SK-N-SH (cell line): ENCODE data around the gene PCSK9. TPM values are rescaled to one million over a fixed set of nuclear protein-coding genes. Genes with fewer than 3 reads are reported as not detected.

Experiments
- CTCF ChIA-PET: fragments of 300-600, 350-600 bp; formaldehyde crosslinking; extraction: SDS; loops from one replicate; lab custom pipeline; 2021; lab: Yijun Ruan, JAX
- POLR2A ChIA-PET: fragments of 350-600 bp; sonication (Branson Sonifier 250); formaldehyde crosslinking; extraction: SDS; loops from one replicate; lab custom pipeline; 2020; ENCODE audit warnings: antibody characterized with exemption, inconsistent platforms; lab: Yijun Ruan, JAX
- DNase-seq: peaks from one replicate; pipeline ENCODE4 v3.0.0; 2012
- H2AFZ ChIP-seq: fragments of 200-600 bp; sonication (generic); 2 replicates; pipeline ENCODE4 v1.8.1; 2016; ENCODE audit warnings: antibody characterized with exemption, mild to moderate bottlenecking, low read depth
- H3F3A ChIP-seq: fragments of 200-600 bp; sonication (generic); replicated peaks from 2 replicates; pipeline ENCODE3; 2016; ENCODE audit warnings: antibody characterized with exemption, mild to moderate bottlenecking; ENCODE audit not compliant: insufficient read depth
- H3K27ac ChIP-seq, 2 experiments: fragments of 200-500 bp in 1 of 2; fragments of 200-600 bp in 1 of 2; sonication (Bioruptor generic) in 1 of 2; sonication (generic), shearing (Covaris generic) in 1 of 2; 2 replicates each; pipeline versions ENCODE4 v1.5.1 to v1.6.1; 2014 to 2016; ENCODE audit warnings: low read depth in 2 of 2, inconsistent platforms in 1 of 2, low read length in 1 of 2, mild to moderate bottlenecking in 1 of 2, mixed read lengths in 1 of 2
- H3K27me3 ChIP-seq: fragments of 200-600 bp; sonication (generic), shearing (Covaris generic); 2 replicates; pipeline ENCODE4 v1.6.1; 2016; ENCODE audit warnings: mixed run types; ENCODE audit not compliant: insufficient read depth
- H3K36me3 ChIP-seq, 2 experiments: fragments of 200-500 bp in 1 of 2; fragments of 200-600 bp in 1 of 2; sonication (Bioruptor generic) in 1 of 2; sonication (generic) in 1 of 2; replicated peaks in 1 of 2; 2 replicates each; pipeline versions ENCODE3 to v1.5.1; 2014 to 2016; ENCODE audit warnings: low read length in 1 of 2, mild to moderate bottlenecking in 1 of 2; ENCODE audit not compliant: insufficient read depth in 2 of 2, control insufficient read depth in 1 of 2
- H3K4me1 ChIP-seq, 2 experiments: fragments of 200-500 bp in 1 of 2; fragments of 200-600 bp in 1 of 2; sonication (Bioruptor generic) in 1 of 2; sonication (generic), shearing (Covaris generic) in 1 of 2; 2 replicates each; pipeline versions ENCODE4 v1.5.1 to v1.6.1; 2014 to 2016; ENCODE audit warnings: low read depth in 1 of 2, low read length in 1 of 2, mixed run types in 1 of 2; ENCODE audit not compliant: insufficient read depth in 2 of 2, control insufficient read depth in 1 of 2
- H3K4me2 ChIP-seq: fragments of 200-600 bp; sonication (generic), shearing (Covaris generic); 2 replicates; pipeline ENCODE4 v1.6.1; 2017; ENCODE audit warnings: mixed run types
- H3K4me3 ChIP-seq, 2 experiments: fragments of 200-500 bp in 1 of 2; fragments of 200-600 bp in 1 of 2; sonication (Bioruptor generic) in 1 of 2; sonication (generic), shearing (Covaris generic) in 1 of 2; 2 replicates each; pipeline versions ENCODE4 v1.5.1 to v1.8.1; 2014 to 2016; ENCODE audit warnings: low read depth in 2 of 2, inconsistent platforms in 1 of 2, low read length in 1 of 2, mild to moderate bottlenecking in 1 of 2, mixed read lengths in 1 of 2, moderate library complexity in 1 of 2
- H3K79me2 ChIP-seq: fragments of 200-600 bp; sonication (generic); 2 replicates; pipeline ENCODE4 v1.8.1; 2017; ENCODE audit warnings: mild to moderate bottlenecking; ENCODE audit not compliant: insufficient read depth
- H3K9ac ChIP-seq: fragments of 200-600 bp; sonication (generic); 2 replicates; pipeline ENCODE4 v1.6.1; 2017; ENCODE audit warnings: mixed run types
- H3K9me2 ChIP-seq: fragments of 200-600 bp; sonication (generic); 2 replicates; pipeline ENCODE4 v1.6.1; 2017; ENCODE audit warnings: mixed run types
- H3K9me3 ChIP-seq: fragments of 200-600 bp; sonication (generic); 2 replicates; pipeline ENCODE4 v1.6.1; 2017; ENCODE audit warnings: mixed run types, mild to moderate bottlenecking, moderate library complexity
- H4K20me1 ChIP-seq: fragments of 200-600 bp; sonication (generic); 2 replicates; pipeline ENCODE4 v1.6.1; 2017; ENCODE audit warnings: mild to moderate bottlenecking, mixed run types; ENCODE audit not compliant: insufficient read depth
- CHD2 ChIP-seq: fragments of 150-350 bp; IDR thresholded peaks from 2 replicates; pipeline ENCODE4 v1.6.1; 2018; ENCODE audit warnings: low read length; ENCODE audit not compliant: partially characterized antibody
- CTCF ChIP-seq: fragments of 200-600 bp; sonication (generic); IDR thresholded peaks from 2 replicates; pipeline ENCODE4 v1.6.1; 2017; ENCODE audit warnings: antibody characterized with exemption, mild to moderate bottlenecking, moderate library complexity
- ELF1 ChIP-seq: IDR thresholded peaks from 2 replicates; pipeline ENCODE4 v1.4.0; 2012
- EP300 ChIP-seq, 2 experiments: IDR thresholded peaks; 2 replicates each; pipeline versions ENCODE4 v1.4.0 to v1.6.1; 2012; ENCODE audit warnings: borderline replicate concordance in 1 of 2, low read depth in 1 of 2, low read length in 1 of 2
- EZH2phosphoT487 ChIP-seq: fragments of 200-600 bp; sonication (generic); IDR thresholded peaks from 2 replicates; pipeline ENCODE4 v1.6.1; 2017; ENCODE audit warnings: low read depth, mixed run types, mild to moderate bottlenecking, antibody characterized with exemption, moderate library complexity, borderline replicate concordance
- FOSL2 ChIP-seq: IDR thresholded peaks from 2 replicates; pipeline ENCODE4 v1.4.0; 2012; ENCODE audit warnings: low read depth, mild to moderate bottlenecking, moderate library complexity, borderline replicate concordance
- FOXJ3 ChIP-seq: sonication (generic); formaldehyde crosslinking; IDR thresholded peaks from 2 replicates; pipeline ENCODE4 v1.5.1; 2020; ENCODE audit warnings: mild to moderate bottlenecking, missing genetic modification reagents
- FOXM1 ChIP-seq: IDR thresholded peaks from 2 replicates; pipeline ENCODE4 v1.4.0; 2012; ENCODE audit warnings: low read depth, mild to moderate bottlenecking
- GABPA ChIP-seq: IDR thresholded peaks from 2 replicates; pipeline ENCODE4 v1.4.0; 2012; ENCODE audit warnings: low read depth, mild to moderate bottlenecking
- JUND ChIP-seq: IDR thresholded peaks from 2 replicates; pipeline ENCODE4 v1.4.0; 2012
- MAX ChIP-seq: IDR thresholded peaks from 2 replicates; pipeline ENCODE4 v1.4.0; 2012; ENCODE audit warnings: low read depth
- MXI1 ChIP-seq: IDR thresholded peaks from 2 replicates; pipeline ENCODE4 v1.6.1; 2012; ENCODE audit warnings: mild to moderate bottlenecking, low read depth, low read length, improper control_type of control experiment
- NFIC ChIP-seq: IDR thresholded peaks from 2 replicates; pipeline ENCODE4 v1.4.0; 2012; ENCODE audit warnings: borderline replicate concordance
- NRF1 ChIP-seq: IDR thresholded peaks from 2 replicates; pipeline ENCODE4 v1.6.1; 2012; ENCODE audit warnings: low read depth, mild to moderate bottlenecking, low read length
- PBX3 ChIP-seq: IDR thresholded peaks from 2 replicates; pipeline ENCODE4; 2012
- RAD21 ChIP-seq: IDR thresholded peaks from 2 replicates; pipeline ENCODE4 v1.6.1; 2012; ENCODE audit warnings: mild to moderate bottlenecking, low read length
- RCOR1 ChIP-seq: fragments of 150-350 bp; IDR thresholded peaks from 2 replicates; pipeline ENCODE4 v1.6.1; 2017; ENCODE audit warnings: antibody characterized with exemption, low read length
- RXRA ChIP-seq: IDR thresholded peaks from 2 replicates; pipeline ENCODE4 v1.4.0; 2012; ENCODE audit warnings: low read depth, mild to moderate bottlenecking, borderline replicate concordance
- SIN3A ChIP-seq: IDR thresholded peaks from 2 replicates; pipeline ENCODE4 v1.6.1; 2012; ENCODE audit warnings: low read depth, mild to moderate bottlenecking, low read length, moderate library complexity, borderline replicate concordance
- TCF12 ChIP-seq: IDR thresholded peaks from 2 replicates; pipeline ENCODE4 v1.4.0; 2012
- USF1 ChIP-seq: IDR thresholded peaks from 2 replicates; pipeline ENCODE4 v1.4.0; 2012; ENCODE audit warnings: low read depth, borderline replicate concordance
- WGBS: methylation state at CpG from one replicate; pipeline ENCODE4 v1.1.6; 2017; ENCODE audit warnings: low lambda C conversion rate; 5-methylcytosine and 5-hydroxymethylcytosine counted together
- polyA plus RNA-seq, 3 experiments: library from polyadenylated mRNA; depleted of rRNA; stranded (reverse); fragments of >200 nt; gene quantifications; 2 replicates each; pipeline ENCODE4 v1.2.3, GENCODE V29; 2012

The PCSK9 gene
- polyA plus RNA-seq, 1 of the 3 experiments (the other 2 are of a cell fraction) = 0.02 TPM

DNA sequence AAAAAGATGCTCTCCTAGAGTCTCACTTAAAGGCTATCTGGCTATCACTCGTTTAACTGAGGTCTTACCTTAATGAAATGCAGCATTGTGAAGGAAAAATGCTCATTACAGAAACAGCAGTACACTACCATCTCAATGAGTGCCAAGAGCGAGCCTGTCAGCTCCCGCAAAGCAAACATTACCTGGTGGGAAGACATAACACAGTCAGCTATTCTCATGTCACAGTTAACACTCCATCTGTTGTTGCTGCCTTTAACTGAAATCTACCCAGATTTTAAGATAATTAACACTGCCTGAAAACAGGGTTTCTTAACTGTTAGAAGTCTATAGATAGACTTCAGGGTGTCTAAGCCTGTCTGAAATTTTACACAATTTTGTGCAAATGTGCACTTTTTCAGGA, 39.1 kb downstream of the PCSK9 start:
- Histone ChIP-seq H3K9me3 (no peaks in the 10 kb centered on the region), H3K4me3 (no peak overlapping the region), H3K79me2 (no peaks in the 10 kb centered on the region), H3K9me2 (no peaks in the 10 kb centered on the region), H3K27ac (no peak overlapping the region), H3K9ac (no peak overlapping the region), H3K4me1 (0 out of 4 replicates have a peak, but pooled peaks cover 0 to 12% of the 10 kb centered on the region in 2 experiments), H4K20me1 (no peaks in the 10 kb centered on the region), H3K4me2 (no peak overlapping the region), H3K27me3 (no peaks in the 10 kb centered on the region), H3K36me3 (peaks cover 67 to 94% of the 10 kb centered on the region in 2 experiments), H3F3A (peaks cover 19% of the 10 kb centered on the region), H2AFZ (no peak overlapping the region)
- TF ChIP-seq CHD2 (no peak), FOXM1 (no peak), RCOR1 (no peak), GABPA (no peak), FOSL2 (no peak), ELF1 (no peak), NRF1 (no peak), RXRA (no peak), JUND (no peak), CTCF (no peak), FOXJ3 (CRISPR knock-in tag) (no peak), PBX3 (no peak), RAD21 (no peak), EP300 (IDR thresholded peaks at IDR 0.05; ENCODE audit: borderline replicate concordance in 1 of 2, low read depth in 1 of 2, low read length in 1 of 2) (no peak), MXI1 (no peak), EZH2phosphoT487 (no peak), NFIC (no peak), MAX (no peak)
- 75% methylated on average over 3 of the region's 3 CpGs for WGBS
- ChIA-PET CTCF (interaction anchor here (1.8 kb wide), 1 partner anchor 128 kb away, joined by 4 read pairs; no protein-coding TSS in a partner anchor), POLR2A (no interaction called here)
- no peak for DNase-seq

DNA sequence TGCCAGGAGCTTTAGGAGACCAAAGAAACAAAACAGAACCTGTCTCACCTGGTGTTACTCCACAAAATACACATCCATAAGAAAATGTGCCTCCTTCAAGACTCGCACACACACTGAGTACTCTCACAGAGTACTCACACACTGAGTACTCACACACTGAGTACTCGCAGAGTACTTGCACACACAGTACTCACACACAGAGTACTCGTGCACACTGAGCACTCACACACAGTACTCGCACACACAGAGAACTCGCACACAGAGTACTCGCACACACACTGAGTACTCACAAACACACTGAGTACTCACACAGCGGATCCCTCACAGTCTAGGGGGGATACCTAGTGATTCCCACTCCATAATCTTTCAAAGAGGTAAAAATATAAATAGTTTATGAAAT, 40.3 kb downstream of the PCSK9 start:
- H3K79me2 ChIP-seq = no peaks in the 10 kb centered on the region
- WGBS = 98% methylated on average over 7 of the region's 7 CpGs
- POLR2A ChIA-PET = no interaction called here

More for the DNA sequence above, 40.3 kb downstream of the PCSK9 start:
- Histone ChIP-seq H2AFZ (no peak overlapping the region), H3K27ac (no peak overlapping the region), H3K4me3 (no peak overlapping the region), H3K4me2 (no peak overlapping the region), H3K9me3 (no peaks in the 10 kb centered on the region), H3K27me3 (no peaks in the 10 kb centered on the region)
- CTCF ChIA-PET = interaction anchor here (1.4 to 2.5 kb wide), 3 partner anchors 8 to 129 kb away, joined by 4 to 11 read pairs (median 4); no protein-coding TSS in a partner anchor
- DNase-seq = no peak
- TF ChIP-seq EP300 (IDR thresholded peaks at IDR 0.05; ENCODE audit: borderline replicate concordance in 1 of 2, low read depth in 1 of 2, low read length in 1 of 2) (no peak), SIN3A (no peak), FOXM1 (no peak), TCF12 (no peak), USF1 (no peak), ELF1 (no peak), NFIC (no peak), GABPA (no peak)
- TF ChIP-seq, all 33 proteins: peak for 0
- no peaks in the 10 kb centered on the region for H3K9me2 ChIP-seq
- no peak overlapping the region for H3K9ac ChIP-seq
- H4K20me1 ChIP-seq = no peaks in the 10 kb centered on the region
- H3K4me1 ChIP-seq = 0 out of 4 replicates have a peak, but pooled peaks cover 0 to 12% of the 10 kb centered on the region in 2 experiments
- H3F3A ChIP-seq = peaks cover 16% of the 10 kb centered on the region
- peaks cover 68 to 98% of the 10 kb centered on the region in 2 experiments for H3K36me3 ChIP-seq
